HG02642 (cell line): ENCODE measurements around the gene PLK1.
"Not testable (repeated sequence)": the region's sequence is repeated elsewhere in the genome, so short reads cannot be mapped to it uniquely, and the experiment has no call there.

ENCODE experiments used
- ATAC-seq: cut with Tn5 transposase; IDR thresholded peaks from one replicate; pipeline ENCODE4 v1.9.1; 2021; ENCODE audit warnings: mild to moderate bottlenecking; ENCODE audit not compliant: unreplicated experiment, poor library complexity

PLK1 gene

GRCh38 chr16:23705517-23705902 lies 26.8 kb downstream of the PLK1 start:
- no peak for ATAC-seq

- ATAC-seq = no peak
Measured at GRCh38 chr16:23706439-23706838, 27.8 kb downstream of the PLK1 start.

GRCh38 chr16:23709536-23709935 lies 30.8 kb downstream of the PLK1 start:
- ATAC-seq = no peak

GRCh38 chr16:23710008-23710407 lies 31.3 kb downstream of the PLK1 start:
- no peak for ATAC-seq

GRCh38 chr16:23710504-23710903 lies 31.8 kb downstream of the PLK1 start:
- ATAC-seq = no peak

GRCh38 chr16:23711785-23712184 lies 33.1 kb downstream of the PLK1 start:
- ATAC-seq = no peak

GRCh38 chr16:23712976-23713375 lies 34.3 kb downstream of the PLK1 start, which contains the start of gene ERN2:
ERN2 (minus strand) TSS chr16:23713222; CDS start chr16:23713187, 35 bp downstream.
- ATAC-seq = no peak

- no peak for ATAC-seq
Measured at GRCh38 chr16:23716484-23716883, 37.8 kb downstream of the PLK1 start.

GRCh38 chr16:23722613-23723240 lies 44.0 kb downstream of the PLK1 start:
- ATAC-seq = not testable (repeated sequence)

- no peak for ATAC-seq
Measured at GRCh38 chr16:23724096-23724784, 45.6 kb downstream of the PLK1 start.

GRCh38 chr16:23724785-23725131 lies 46.1 kb downstream of the PLK1 start:
- no peak for ATAC-seq

- no peak for ATAC-seq
Measured at GRCh38 chr16:23726710-23727109, 48.0 kb downstream of the PLK1 start.

GRCh38 chr16:23728112-23728477 lies 49.4 kb downstream of the PLK1 start:
- no peak for ATAC-seq

- no peak for ATAC-seq
Measured at GRCh38 chr16:23729503-23730424, 51.1 kb downstream of the PLK1 start.

- no peak for ATAC-seq
Measured at GRCh38 chr16:23734176-23734893, 55.6 kb downstream of the PLK1 start.

- not testable (repeated sequence) for ATAC-seq
Measured at GRCh38 chr16:23737423-23738028, 58.8 kb downstream of the PLK1 start.

GRCh38 chr16:23739516-23739915 lies 60.8 kb downstream of the PLK1 start:
- no peak for ATAC-seq
